ENCODE measurements around the gene DYNLT2. TPM values are rescaled to one million over a fixed set of nuclear protein-coding genes. Genes with fewer than 3 reads are reported as not detected.

The DYNLT2 gene
- total and polyA plus RNA-seq, 7 donors, result 0.46 to 2.2 (median 1.9) TPM

Other genes starting within 250 kb of the DYNLT2 start
- 10 to 100 TPM; 20.0 to 46.0 (median 24.6) TPM for gene WDR27, start 49.5 kb downstream of the DYNLT2 start, total RNA-seq
- gene WDR27, start 49.5 kb downstream of the DYNLT2 start, polyA plus RNA-seq, result 10 to 100 TPM in 1 of 3 donors, 1 to 10 TPM in 2; 1.2 to 18.1 (median 1.6) TPM
- gene C6orf120, start 49.4 kb downstream of the DYNLT2 start, total RNA-seq, result 10 to 100 TPM; 22.7 to 33.6 (median 30.3) TPM
- 10 to 100 TPM; 10.2 to 12.2 (median 10.8) TPM for gene C6orf120, start 49.4 kb downstream of the DYNLT2 start, polyA plus RNA-seq
- gene PHF10, start 27.1 kb downstream of the DYNLT2 start, total RNA-seq, result 10 to 100 TPM; 64.8 to 76.3 (median 72.0) TPM
- gene PHF10, start 27.1 kb downstream of the DYNLT2 start, polyA plus RNA-seq, result 10 to 100 TPM; 19.4 to 41.0 (median 27.6) TPM
- 10 to 100 TPM; 14.8 to 32.4 (median 19.1) TPM for gene ERMARD, start 50 bp upstream of the DYNLT2 start, total RNA-seq
- gene ERMARD, start 50 bp upstream of the DYNLT2 start, polyA plus RNA-seq, result 10 to 100 TPM in 2 of 3 donors, 1 to 10 TPM in 1; 9.0 to 19.2 (median 12.6) TPM